Measurements from ENCODE around the gene SMIM34.

Gene SMIM34

DNA sequence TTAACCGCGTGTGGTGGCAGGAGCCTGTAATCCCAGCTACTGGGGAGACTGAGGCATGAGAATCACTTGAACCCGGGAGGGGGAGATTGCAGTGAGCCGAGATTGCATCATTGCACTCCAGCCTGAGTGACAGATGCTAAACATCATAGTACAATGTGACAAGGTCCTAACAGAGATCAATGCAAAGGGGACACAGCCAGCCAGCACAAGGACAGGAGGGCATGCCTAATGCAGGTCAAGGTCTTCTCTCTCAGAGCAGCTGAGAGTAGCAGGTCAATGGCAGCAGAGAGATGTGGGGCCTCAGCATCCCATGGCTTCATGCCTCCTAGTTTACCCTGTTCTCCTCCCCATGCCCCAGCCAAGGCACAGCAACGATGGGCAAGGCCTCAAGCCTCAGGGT, 51.4 kb downstream of the SMIM34 start:
- no peak for DNase-seq

DNA sequence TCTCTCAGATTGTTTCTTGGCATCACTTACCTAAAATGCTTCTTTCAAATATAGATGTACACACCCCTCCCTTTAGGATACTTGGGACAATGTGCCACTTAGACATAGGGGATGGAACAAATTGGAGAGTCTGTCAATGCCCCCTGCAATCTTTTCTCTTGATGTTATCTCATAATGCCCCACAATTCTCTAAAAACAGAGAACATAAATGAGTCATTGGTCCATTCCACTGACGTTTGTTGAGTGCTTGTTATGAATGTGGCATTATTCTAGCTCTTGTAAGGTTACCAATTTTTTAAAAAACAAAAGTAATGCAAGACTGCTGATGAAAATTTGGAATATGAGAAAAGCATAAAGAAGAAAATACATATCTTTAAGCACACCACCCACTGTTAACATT, 54.0 kb downstream of the SMIM34 start:
- no peak for DNase-seq
